ENCODE measurements around the gene SIN3A.

DNA sequence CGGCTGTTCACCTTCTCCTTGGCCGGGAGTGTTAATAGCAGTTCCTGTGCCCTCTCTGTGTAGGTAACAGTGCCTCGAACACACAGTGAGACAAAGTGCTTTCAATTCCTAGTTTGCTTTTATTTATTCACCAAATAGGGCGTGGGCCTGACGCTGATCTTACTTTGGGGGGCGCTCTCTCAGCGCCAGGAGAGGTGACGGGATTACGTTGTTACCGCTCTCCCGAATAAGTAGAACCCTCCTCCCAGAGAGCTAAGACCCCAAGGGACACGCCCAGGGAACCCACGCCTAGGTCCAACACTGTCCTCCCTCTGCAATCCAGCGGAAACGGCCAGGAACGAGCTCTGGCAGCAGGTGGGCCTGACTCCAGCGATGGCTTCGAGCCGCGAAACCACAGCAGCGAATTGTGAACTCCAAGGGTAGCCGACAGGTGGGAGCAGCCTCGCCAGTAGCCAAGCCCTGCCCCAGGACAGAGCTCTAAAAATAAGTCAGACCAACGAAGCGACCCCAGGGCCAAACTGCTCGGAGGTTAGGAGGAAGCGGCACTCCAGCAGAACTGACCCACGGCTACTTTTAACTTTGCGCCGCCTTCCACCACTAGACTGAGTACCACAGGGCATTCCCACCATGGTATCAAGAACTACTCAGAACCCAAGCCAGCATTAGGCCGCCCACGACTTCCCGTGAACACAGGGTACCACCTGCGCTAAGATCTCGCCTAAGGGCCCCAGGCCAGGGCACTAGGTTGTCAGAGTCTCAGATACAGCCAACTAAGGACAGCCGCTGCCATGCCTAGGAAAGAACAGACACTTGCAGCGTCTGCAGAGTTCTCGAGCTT, 1.6 kb upstream of the SIN3A start:
- no peak for TF ChIP-seq CTCF (IDR thresholded peaks at IDR 0.05)
- TF ChIP-seq POLR2A (IDR thresholded peaks at IDR 0.05), result no peak
